ENCODE results near the gene TSPAN18.
A peak's percentile ranks its signal among the peaks of the same experiment; 100 is the strongest.

The TSPAN18 gene

GRCh38 chr11:44875037-44875436 is 148.3 kb downstream of the TSPAN18 start:
- Histone ChIP-seq H3K36me3 (ENCODE audit: insufficient read depth, low read length) (no peaks in the 10 kb centered on the region), H3K9me3 (ENCODE audit: low read depth, low read length) (no peaks in the 10 kb centered on the region), H3K4me3 (no peak overlapping the region), H3K27ac (no peak overlapping the region), H3K9ac (ENCODE audit: insufficient read length) (no peak overlapping the region)
- no peak for TF ChIP-seq FOXP2 (optimal IDR thresholded peaks at IDR 0.05; ENCODE audit: control extremely low read depth, extremely low read length, insufficient read depth)
- no peak for DNase-seq (ENCODE audit: low read depth, low spot score)

DNA sequence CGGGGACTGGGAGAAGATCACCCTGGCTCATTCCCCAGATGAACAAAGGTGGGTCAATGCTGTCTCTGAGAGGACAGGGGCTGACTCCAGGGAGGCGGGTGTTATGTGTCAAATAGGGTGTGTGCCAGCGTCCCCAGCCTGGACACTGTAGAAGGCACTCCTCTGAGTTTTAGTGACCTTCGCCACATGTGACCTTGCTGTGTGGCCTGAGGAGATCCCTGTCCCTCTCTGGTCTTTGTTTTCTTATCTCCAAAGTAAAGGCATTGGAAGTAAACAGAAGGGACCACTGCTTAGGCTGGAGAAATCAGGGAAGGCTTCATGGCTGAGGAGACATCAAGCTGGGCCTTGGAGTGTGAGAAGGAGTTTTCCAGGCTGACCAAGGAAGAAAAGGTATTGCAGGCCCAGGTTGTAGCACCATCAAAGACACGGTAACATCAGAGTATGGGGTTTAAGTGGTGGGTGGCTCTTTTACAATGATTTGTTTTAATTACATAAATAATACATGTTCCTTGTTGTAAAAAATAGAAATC is 149.5 kb downstream of the TSPAN18 start:
- Histone ChIP-seq H3K4me3 (no peak overlapping the region), H3K27ac (no peak overlapping the region), H3K9me3 (ENCODE audit: low read depth, low read length) (no peaks in the 10 kb centered on the region), H3K9ac (ENCODE audit: insufficient read length) (no peak overlapping the region), H3K36me3 (ENCODE audit: insufficient read depth, low read length) (no peaks in the 10 kb centered on the region)
- TF ChIP-seq FOXP2 (optimal IDR thresholded peaks at IDR 0.05; ENCODE audit: control extremely low read depth, extremely low read length, insufficient read depth) (no peak), POLR2AphosphoS5 (IDR thresholded peaks at IDR 0.05; ENCODE audit: borderline replicate concordance, low read depth, low read length) (no peak), EZH2 (IDR thresholded peaks at IDR 0.05) (no peak)
- DNase-seq (ENCODE audit: low read depth, low spot score) = no peak

DNA sequence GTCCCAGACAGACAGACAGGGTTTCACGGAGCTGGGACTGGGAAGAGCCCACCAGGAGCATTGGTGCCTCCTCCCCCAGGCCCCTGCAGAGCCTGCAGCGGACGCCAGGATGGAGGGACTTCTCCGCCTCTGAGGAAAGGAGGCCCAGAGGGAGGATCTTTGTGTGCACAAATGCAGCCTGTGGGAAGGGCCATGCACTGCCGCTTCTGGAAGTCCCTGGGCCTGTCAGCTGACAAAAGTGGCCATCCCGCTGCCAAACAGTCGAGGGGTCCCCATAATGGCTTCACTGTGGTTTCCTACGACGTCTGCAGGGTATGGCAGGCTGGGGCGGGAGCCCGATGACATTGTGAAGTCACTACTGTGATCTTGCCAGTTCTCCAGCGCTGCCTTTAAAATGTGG is 150.1 kb downstream of the TSPAN18 start:
- no peak overlapping the region for H3K9ac ChIP-seq (ENCODE audit: insufficient read length)
- TF ChIP-seq POLR2AphosphoS5 (IDR thresholded peaks at IDR 0.05; ENCODE audit: borderline replicate concordance, low read depth, low read length) (no peak), FOXP2 (optimal IDR thresholded peaks at IDR 0.05; ENCODE audit: control extremely low read depth, extremely low read length, insufficient read depth) (no peak), EZH2 (IDR thresholded peaks at IDR 0.05) (no peak)
- no peak overlapping the region for H3K27ac ChIP-seq
- no peaks in the 10 kb centered on the region for H3K36me3 ChIP-seq (ENCODE audit: insufficient read depth, low read length)
- DNase-seq (ENCODE audit: low read depth, low spot score) = no peak
- H3K4me3 ChIP-seq = no peak overlapping the region
- H3K9me3 ChIP-seq (ENCODE audit: low read depth, low read length) = no peaks in the 10 kb centered on the region

GRCh38 chr11:44877571-44878497 is 151.1 kb downstream of the TSPAN18 start:
- Histone ChIP-seq H3K36me3 (ENCODE audit: insufficient read depth, low read length) (no peaks in the 10 kb centered on the region), H3K4me3 (peak overlapping the region; percentile 40), H3K27ac (no peak overlapping the region), H3K9me3 (ENCODE audit: low read depth, low read length) (no peaks in the 10 kb centered on the region), H3K9ac (ENCODE audit: insufficient read length) (no peak overlapping the region)
- TF ChIP-seq FOXP2 (optimal IDR thresholded peaks at IDR 0.05; ENCODE audit: control extremely low read depth, extremely low read length, insufficient read depth) = no peak
- no peak for DNase-seq (ENCODE audit: low read depth, low spot score)

- no peak for DNase-seq (ENCODE audit: low read depth, low spot score)
- no peaks in the 10 kb centered on the region for H3K36me3 ChIP-seq (ENCODE audit: insufficient read depth, low read length)
Observed at GRCh38 chr11:44878711-44879110, 151.9 kb downstream of the TSPAN18 start.

GRCh38 chr11:44879432-44879831 is 152.7 kb downstream of the TSPAN18 start:
- Histone ChIP-seq H3K27ac (no peak overlapping the region), H3K4me3 (no peak overlapping the region), H3K9ac (ENCODE audit: insufficient read length) (no peak overlapping the region), H3K36me3 (ENCODE audit: insufficient read depth, low read length) (no peaks in the 10 kb centered on the region), H3K9me3 (ENCODE audit: low read depth, low read length) (no peaks in the 10 kb centered on the region)
- no peak for DNase-seq (ENCODE audit: low read depth, low spot score)
- TF ChIP-seq POLR2AphosphoS5 (IDR thresholded peaks at IDR 0.05; ENCODE audit: borderline replicate concordance, low read depth, low read length) (no peak), EZH2 (IDR thresholded peaks at IDR 0.05) (no peak), FOXP2 (optimal IDR thresholded peaks at IDR 0.05; ENCODE audit: control extremely low read depth, extremely low read length, insufficient read depth) (no peak)

More at GRCh38 chr11:44878711-44879110, 151.9 kb downstream of the TSPAN18 start:
- Histone ChIP-seq H3K27ac (no peak overlapping the region), H3K9me3 (ENCODE audit: low read depth, low read length) (no peaks in the 10 kb centered on the region), H3K9ac (ENCODE audit: insufficient read length) (no peak overlapping the region), H3K4me3 (no peak overlapping the region)
- TF ChIP-seq POLR2AphosphoS5 (IDR thresholded peaks at IDR 0.05; ENCODE audit: borderline replicate concordance, low read depth, low read length) = no peak
- TF ChIP-seq FOXP2 (optimal IDR thresholded peaks at IDR 0.05; ENCODE audit: control extremely low read depth, extremely low read length, insufficient read depth) = no peak
- TF ChIP-seq EZH2 (IDR thresholded peaks at IDR 0.05) = no peak

DNA sequence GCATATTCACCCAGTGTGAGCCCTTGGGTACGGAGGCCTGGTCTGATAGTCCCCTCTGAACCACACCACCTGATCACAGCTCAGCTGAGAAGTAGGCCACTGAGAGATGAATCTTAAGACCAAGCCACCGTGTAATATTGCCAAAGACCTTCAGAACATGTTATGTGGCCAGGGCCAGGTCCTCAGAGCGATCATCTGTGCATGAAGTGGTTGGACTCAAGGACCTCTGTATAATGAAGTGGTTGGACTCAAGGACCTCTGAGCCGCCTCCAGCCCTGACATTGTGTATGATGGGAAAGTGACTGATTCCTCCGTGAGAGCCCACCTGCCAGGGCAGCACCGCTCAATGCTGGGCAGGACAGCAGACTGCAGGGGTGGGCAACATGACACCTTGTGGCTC is 153.7 kb downstream of the TSPAN18 start:
- Histone ChIP-seq H3K9me3 (ENCODE audit: low read depth, low read length) (no peaks in the 10 kb centered on the region), H3K36me3 (ENCODE audit: insufficient read depth, low read length) (no peaks in the 10 kb centered on the region), H3K9ac (ENCODE audit: insufficient read length) (no peak overlapping the region), H3K27ac (no peak overlapping the region), H3K4me3 (no peak overlapping the region)
- DNase-seq (ENCODE audit: low read depth, low spot score) = no peak
- TF ChIP-seq EZH2 (IDR thresholded peaks at IDR 0.05) = no peak
- no peak for TF ChIP-seq FOXP2 (optimal IDR thresholded peaks at IDR 0.05; ENCODE audit: control extremely low read depth, extremely low read length, insufficient read depth)
- TF ChIP-seq POLR2AphosphoS5 (IDR thresholded peaks at IDR 0.05; ENCODE audit: borderline replicate concordance, low read depth, low read length) = no peak

- Histone ChIP-seq H3K27ac (no peak overlapping the region), H3K9me3 (ENCODE audit: low read depth, low read length) (no peaks in the 10 kb centered on the region), H3K4me3 (no peak overlapping the region), H3K9ac (ENCODE audit: insufficient read length) (no peak overlapping the region), H3K36me3 (ENCODE audit: insufficient read depth, low read length) (no peaks in the 10 kb centered on the region)
- TF ChIP-seq POLR2AphosphoS5 (IDR thresholded peaks at IDR 0.05; ENCODE audit: borderline replicate concordance, low read depth, low read length) (no peak), FOXP2 (optimal IDR thresholded peaks at IDR 0.05; ENCODE audit: control extremely low read depth, extremely low read length, insufficient read depth) (no peak), EZH2 (IDR thresholded peaks at IDR 0.05) (no peak)
- DNase-seq (ENCODE audit: low read depth, low spot score) = no peak
Observed at GRCh38 chr11:44880953-44881352, 154.2 kb downstream of the TSPAN18 start.

Data from SK-N-MC (cell line).